Right lobe of liver (tissue), 4 donors: ENCODE data around the gene UTP14C.

Experiments used
- CTCF ChIP-seq, 4 donors: fragments of 200-600 bp in 3 of 4; fragments of 450-650 bp in 1 of 4; IDR thresholded peaks; one replicate each; pipeline versions ENCODE4 v1.5.1 to v1.8.0; 2016 to 2022; ENCODE audit warnings: antibody characterized with exemption in 4 of 4, mild to moderate bottlenecking in 2 of 4
- POLR2A ChIP-seq: fragments of 450-650 bp; IDR thresholded peaks from one replicate; pipeline ENCODE4 v1.6.1; 2017; ENCODE audit warnings: antibody characterized with exemption, mild to moderate bottlenecking
- donor health status: DM: no; HTN: no; CAD: no.
- donor health status: DM: no; HTN: no; CAD: no.
- donor health status: DM: no; HTN: yes; CAD: no.

GRCh38 chr13:52033039-52033438, 8.5 kb downstream of the UTP14C start:
- TF ChIP-seq CTCF (IDR thresholded peaks at IDR 0.05) (no peak), POLR2A (no peak)
